Lower leg skin (tissue), 3 donors: ENCODE data around the gene CAMK2A.

Experiments used
- POLR2A ChIP-seq, 2 donors: fragments of 450-650 bp; IDR thresholded peaks; one replicate each; pipeline ENCODE4 v1.6.1; 2016 to 2017; ENCODE audit warnings: antibody characterized with exemption in 2 of 2, mild to moderate bottlenecking in 1 of 2, moderate library complexity in 1 of 2
- TF ChIP-seq, protein P1 (sequence below), 3 donors: fragments of 450-650 bp; IDR thresholded peaks; one replicate each; pipeline ENCODE4 v1.5.1; 2016; ENCODE audit warnings: antibody characterized with exemption in 3 of 3, mild to moderate bottlenecking in 3 of 3, moderate library complexity in 2 of 3

GRCh38 chr5:150272531-150272930 lies 17.0 kb downstream of the CAMK2A start:
- TF ChIP-seq, protein P1, sequence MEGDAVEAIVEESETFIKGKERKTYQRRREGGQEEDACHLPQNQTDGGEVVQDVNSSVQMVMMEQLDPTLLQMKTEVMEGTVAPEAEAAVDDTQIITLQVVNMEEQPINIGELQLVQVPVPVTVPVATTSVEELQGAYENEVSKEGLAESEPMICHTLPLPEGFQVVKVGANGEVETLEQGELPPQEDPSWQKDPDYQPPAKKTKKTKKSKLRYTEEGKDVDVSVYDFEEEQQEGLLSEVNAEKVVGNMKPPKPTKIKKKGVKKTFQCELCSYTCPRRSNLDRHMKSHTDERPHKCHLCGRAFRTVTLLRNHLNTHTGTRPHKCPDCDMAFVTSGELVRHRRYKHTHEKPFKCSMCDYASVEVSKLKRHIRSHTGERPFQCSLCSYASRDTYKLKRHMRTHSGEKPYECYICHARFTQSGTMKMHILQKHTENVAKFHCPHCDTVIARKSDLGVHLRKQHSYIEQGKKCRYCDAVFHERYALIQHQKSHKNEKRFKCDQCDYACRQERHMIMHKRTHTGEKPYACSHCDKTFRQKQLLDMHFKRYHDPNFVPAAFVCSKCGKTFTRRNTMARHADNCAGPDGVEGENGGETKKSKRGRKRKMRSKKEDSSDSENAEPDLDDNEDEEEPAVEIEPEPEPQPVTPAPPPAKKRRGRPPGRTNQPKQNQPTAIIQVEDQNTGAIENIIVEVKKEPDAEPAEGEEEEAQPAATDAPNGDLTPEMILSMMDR (IDR thresholded peaks at IDR 0.05), result no peak
- TF ChIP-seq POLR2A (IDR thresholded peaks at IDR 0.05), result no peak
